ENCODE results near the gene KRTAP9-6.
"Not testable (repeated sequence)": the region's sequence is repeated elsewhere in the genome, so short reads cannot be mapped to it uniquely, and the experiment has no call there.

KRTAP9-6 gene

GRCh38 chr17:41265078-41265477, at the start of gene KRTAP9-6:
TSS of gene KRTAP9-6 (plus strand) at chr17:41265378. CDS start at chr17:41265378, 0 bp downstream.
- no peak for DNase-seq

- DNase-seq, result no peak
Measured at GRCh38 chr17:41215681-41216080, 49.5 kb upstream of the KRTAP9-6 start.

- DNase-seq, result no peak
Measured at GRCh38 chr17:41223821-41224220, 41.4 kb upstream of the KRTAP9-6 start.

- no peak for DNase-seq
Measured at GRCh38 chr17:41226051-41226450, 39.1 kb upstream of the KRTAP9-6 start.

- not testable (repeated sequence) for DNase-seq
Measured at GRCh38 chr17:41226598-41227095, 38.5 kb upstream of the KRTAP9-6 start, which contains the start of gene KRTAP9-2. TSS of gene KRTAP9-2 (plus strand) at chr17:41226648. CDS start at chr17:41226655, 7 bp downstream.

- DNase-seq, result no peak
Measured at GRCh38 chr17:41230094-41230493, 35.1 kb upstream of the KRTAP9-6 start.

- DNase-seq, result no peak
Measured at GRCh38 chr17:41231731-41232130, 33.4 kb upstream of the KRTAP9-6 start.

GRCh38 chr17:41232399-41233105, 32.6 kb upstream of the KRTAP9-6 start, which contains the start of gene KRTAP9-3:
TSS of gene KRTAP9-3 (plus strand) at chr17:41232449. CDS start at chr17:41232502, 53 bp downstream.
- DNase-seq, result not testable (repeated sequence)

GRCh38 chr17:41237116-41237515, 28.1 kb upstream of the KRTAP9-6 start:
- DNase-seq, result not testable (repeated sequence)

- not testable (repeated sequence) for DNase-seq
Measured at GRCh38 chr17:41237949-41238437, 27.2 kb upstream of the KRTAP9-6 start, which contains the start of gene KRTAP9-8. TSS of gene KRTAP9-8 (plus strand) at chr17:41237999. CDS start at chr17:41238052, 53 bp downstream.

GRCh38 chr17:41246995-41247787, 18.0 kb upstream of the KRTAP9-6 start:
- DNase-seq, result not testable (repeated sequence)

GRCh38 chr17:41249637-41250240, 15.4 kb upstream of the KRTAP9-6 start, which contains the start of gene KRTAP9-4:
TSS of gene KRTAP9-4 (plus strand) at chr17:41249687. CDS start at chr17:41249721, 34 bp downstream.
- DNase-seq, result not testable (repeated sequence)

GRCh38 chr17:41251261-41251660, 13.9 kb upstream of the KRTAP9-6 start:
- DNase-seq, result no peak

GRCh38 chr17:41254861-41255260, 10.3 kb upstream of the KRTAP9-6 start:
- DNase-seq, result no peak

- not testable (repeated sequence) for DNase-seq
Measured at GRCh38 chr17:41255381-41256290, 9.5 kb upstream of the KRTAP9-6 start, which contains the start of gene KRTAP9-9. TSS of gene KRTAP9-9 (plus strand) at chr17:41255384.

- no peak for DNase-seq
Measured at GRCh38 chr17:41256291-41256685, 8.9 kb upstream of the KRTAP9-6 start.

GRCh38 chr17:41258406-41258805, 6.8 kb upstream of the KRTAP9-6 start:
- DNase-seq, result no peak

- no peak for DNase-seq
Measured at GRCh38 chr17:41263212-41263611, 2.0 kb upstream of the KRTAP9-6 start.

- no peak for DNase-seq
Measured at GRCh38 chr17:41264599-41264998, 579 bp upstream of the KRTAP9-6 start.

- DNase-seq, result no peak
Measured at GRCh38 chr17:41267711-41268110, 2.5 kb downstream of the KRTAP9-6 start.

GRCh38 chr17:41271323-41271722, 6.1 kb downstream of the KRTAP9-6 start:
- not testable (repeated sequence) for DNase-seq

All from CD4-positive, alpha-beta T cell treated with Interleukin-17A for 4 hours (primary cell).